HG02763 (cell line): Measurements from ENCODE around the gene CGGBP1.
"Not testable (repeated sequence)": the region's sequence is repeated elsewhere in the genome, so short reads cannot be mapped to it uniquely, and the experiment has no call there.

Experiments used
- ATAC-seq: cut with Tn5 transposase; IDR thresholded peaks from one replicate; pipeline ENCODE4 v1.9.1; 2021; ENCODE audit warnings: mild to moderate bottlenecking, moderate library complexity; ENCODE audit not compliant: unreplicated experiment

The CGGBP1 gene

DNA sequence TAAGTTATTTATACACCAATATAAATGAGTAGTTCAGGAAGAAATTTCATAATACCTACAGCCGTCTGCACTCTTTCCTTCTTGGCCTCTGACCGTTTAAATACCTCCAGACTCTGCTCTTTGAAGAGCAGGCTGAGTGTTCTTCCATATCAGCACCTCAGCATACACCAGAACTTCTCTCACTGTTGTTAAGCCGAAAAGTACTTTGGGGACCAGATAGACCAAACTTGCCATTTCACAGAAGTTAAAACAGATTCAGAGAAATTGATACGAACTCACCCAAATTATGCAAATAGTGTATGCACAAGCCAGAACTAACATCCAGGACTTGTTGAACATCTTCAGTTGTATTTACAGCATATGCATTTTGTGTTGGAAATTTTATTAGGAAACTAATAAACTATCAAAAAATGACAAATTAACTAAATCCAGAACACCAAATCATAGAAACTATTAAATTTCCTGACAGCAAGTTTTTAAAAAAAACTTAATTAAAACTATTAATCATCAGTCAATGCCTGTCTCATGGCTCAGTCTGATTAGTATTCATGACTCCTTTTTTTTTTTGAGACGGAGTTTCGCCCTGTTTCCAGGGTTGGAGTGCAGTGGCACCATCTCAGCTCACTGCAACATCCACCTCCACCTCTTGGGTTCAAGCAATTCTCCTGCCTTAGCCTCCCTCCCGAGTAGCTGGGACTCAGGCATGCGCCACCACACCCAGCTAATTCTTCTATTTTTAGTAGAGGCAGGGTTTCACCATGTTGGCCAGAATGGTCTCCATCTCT lies 24.1 kb downstream of the CGGBP1 start:
- ATAC-seq = no peak

DNA sequence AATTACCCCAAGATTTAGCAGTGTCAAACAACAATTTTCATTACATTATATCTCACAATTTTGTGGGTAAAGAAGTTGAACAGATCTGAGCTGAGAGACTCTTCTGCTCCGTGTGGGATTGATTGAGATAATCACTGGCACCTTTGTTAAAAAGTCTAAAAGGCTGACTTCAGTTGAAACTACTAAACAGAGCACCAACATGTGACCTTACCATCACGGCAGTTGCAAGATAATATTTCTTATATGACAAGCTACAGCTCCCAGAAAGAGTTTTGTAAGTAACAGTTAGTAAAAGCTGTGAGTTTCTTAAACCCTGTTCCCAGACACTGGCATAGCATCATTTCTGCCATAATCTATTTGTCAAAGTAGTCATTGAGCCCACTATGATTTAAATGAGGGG lies 25.0 kb downstream of the CGGBP1 start:
- ATAC-seq = no peak

DNA sequence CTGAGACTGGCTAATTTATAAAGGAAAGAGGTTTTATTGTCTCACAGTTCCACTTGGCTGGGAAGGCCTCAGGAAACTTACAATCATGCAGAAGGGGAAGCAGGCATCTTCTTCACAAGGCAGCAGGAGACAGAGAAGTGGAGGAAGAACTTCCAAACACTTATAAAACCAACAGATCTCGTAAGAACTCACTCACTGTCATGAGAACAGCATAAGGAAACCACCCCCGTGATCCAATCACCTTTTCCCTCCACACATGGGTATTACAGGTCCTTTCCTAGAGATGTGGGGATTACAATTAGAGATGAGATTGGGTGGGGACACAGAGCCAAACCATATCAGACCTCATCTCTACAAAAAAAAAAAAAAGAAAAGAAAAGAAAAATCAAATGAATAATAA lies 25.7 kb downstream of the CGGBP1 start:
- no peak for ATAC-seq

DNA sequence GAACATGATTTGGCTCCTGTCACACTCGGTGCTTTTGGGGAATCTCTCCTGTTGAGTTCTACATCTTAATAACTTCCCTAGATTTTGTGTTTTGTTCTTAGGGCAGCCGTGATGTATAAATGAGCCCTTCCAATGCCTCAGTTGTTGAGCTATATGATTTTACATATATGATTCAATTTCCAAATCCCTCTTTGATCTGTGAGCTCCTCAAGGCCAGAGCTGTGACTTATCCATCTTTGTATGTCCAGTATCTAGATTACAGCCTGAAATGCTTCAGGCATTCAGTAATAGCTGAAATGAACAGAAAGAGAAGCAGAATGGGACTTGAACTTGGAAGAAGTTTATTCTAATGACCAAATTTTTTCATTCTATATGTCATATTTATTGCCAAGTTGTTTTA lies 26.6 kb downstream of the CGGBP1 start:
- no peak for ATAC-seq

DNA sequence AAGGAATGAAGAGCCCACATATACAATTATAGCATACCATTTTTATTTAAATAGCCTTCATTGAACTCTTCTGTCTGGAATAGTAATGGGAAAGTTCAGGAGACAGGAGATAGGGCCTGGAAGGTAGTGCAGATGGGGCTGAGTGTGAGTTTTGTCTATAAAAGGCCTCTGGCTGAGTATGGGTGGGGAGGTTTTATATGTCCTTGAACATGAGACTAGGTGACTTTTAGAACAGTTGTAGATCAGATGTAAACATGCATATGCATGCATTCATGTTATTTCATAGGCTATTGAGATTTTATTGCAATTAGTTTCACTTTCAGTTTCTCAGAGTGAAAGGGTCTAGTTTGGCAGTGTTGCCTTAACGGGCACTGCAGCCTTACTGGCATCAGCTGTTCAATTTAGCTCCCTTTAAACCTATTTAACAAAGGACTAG lies 27.1 kb downstream of the CGGBP1 start:
- ATAC-seq = peak; percentile 85

DNA sequence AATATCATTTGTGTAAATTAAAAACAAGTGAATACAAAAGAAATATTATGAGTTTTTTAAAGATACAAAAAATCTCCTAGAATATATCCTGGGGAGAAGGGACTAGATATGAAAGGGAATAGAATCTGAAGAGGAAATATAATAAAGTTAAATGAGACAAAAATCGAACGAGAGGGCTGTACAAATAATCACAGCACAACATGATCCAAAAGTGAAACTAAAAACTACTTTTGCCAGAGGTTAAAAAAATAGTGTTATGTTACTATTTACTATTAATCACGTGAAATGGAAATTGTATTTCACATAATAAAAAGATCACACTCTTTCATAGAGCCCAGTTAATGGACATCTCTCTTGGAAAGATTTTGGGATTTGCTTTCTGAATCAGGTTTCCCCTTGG lies 28.6 kb downstream of the CGGBP1 start:
- ATAC-seq = no peak

DNA sequence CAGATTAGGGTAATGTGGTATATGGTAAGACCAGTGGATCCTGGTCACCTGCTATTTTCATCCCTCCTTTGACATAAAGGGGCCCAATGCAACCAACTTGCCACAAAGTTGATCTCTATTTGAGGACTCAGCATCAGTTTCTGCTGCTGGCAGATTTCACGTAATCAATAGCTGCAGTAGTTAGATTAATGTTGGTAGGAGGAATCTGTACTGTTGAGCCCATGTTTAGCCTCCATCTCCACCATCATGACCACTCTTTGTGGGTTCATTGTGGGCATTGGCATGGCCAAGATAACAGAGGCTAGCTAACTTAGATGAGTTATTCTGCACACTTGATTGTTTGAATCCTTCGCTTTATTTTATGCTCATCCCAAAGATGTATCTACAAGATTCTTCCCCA lies 29.9 kb downstream of the CGGBP1 start:
- no peak for ATAC-seq

DNA sequence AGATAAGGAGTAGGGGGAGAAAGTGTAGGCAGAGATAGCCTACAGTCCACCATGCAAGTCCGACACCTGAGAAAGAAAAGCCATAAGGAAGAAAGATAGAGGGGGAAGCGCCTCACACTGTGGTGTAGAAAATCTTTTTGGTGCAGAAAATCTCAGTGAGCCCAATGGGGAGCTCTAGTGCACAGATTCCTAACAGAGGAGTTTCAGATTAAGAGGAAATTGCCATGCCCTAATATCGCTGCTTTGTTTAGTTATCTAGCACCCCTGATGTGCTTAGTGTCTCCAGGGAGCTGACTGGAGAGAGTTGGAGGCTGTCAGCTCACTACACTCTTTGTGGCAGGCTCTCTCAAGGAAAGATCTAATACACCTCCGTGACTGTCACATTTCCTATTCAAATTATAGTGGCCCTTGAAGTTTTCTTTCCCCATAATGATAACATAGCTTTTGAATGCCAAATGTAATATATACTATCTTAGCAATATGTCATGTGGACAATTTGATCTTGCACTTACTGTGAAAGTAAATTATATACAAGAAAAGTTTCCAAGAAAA lies 33.7 kb downstream of the CGGBP1 start:
- ATAC-seq = no peak

DNA sequence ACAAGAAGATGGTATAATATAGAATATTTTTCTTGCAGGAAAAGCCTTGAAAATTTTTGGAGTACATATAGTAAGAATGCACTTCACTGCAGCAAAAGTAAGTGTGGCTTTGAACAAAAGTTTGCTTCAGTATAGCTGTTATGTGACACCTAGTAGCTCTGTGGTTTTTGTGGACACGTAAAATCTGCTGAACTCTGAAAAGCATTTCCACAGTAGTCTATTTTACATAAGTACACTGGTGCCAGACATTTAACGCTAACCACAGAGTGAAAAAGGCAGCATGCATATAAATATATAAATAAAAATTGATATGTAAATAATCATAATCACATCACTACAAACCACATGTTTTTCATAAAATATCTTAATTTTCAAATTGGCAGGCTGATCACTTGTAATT lies 39.8 kb downstream of the CGGBP1 start:
- ATAC-seq = peak; percentile 99

DNA sequence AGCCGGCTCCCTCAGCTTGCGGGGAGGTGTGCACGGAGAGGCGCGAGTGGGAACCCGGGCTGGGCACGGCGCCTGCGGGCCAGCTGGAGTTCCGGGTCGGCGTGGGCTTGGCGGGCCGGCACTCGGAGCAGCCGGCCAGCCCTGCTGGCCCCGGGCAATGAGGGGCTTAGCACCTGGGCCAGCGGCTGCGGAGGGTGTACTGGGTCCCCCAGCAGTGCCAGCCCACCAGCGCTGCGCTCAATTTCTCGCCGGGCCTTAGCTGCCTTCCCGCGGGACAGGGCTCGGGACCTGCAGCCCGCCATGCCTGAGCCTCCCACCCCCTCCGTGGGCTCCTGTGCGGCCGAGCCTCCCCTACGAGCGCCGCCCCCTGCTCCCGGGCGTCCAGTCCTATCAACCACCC lies 43.1 kb downstream of the CGGBP1 start:
- not testable (repeated sequence) for ATAC-seq

DNA sequence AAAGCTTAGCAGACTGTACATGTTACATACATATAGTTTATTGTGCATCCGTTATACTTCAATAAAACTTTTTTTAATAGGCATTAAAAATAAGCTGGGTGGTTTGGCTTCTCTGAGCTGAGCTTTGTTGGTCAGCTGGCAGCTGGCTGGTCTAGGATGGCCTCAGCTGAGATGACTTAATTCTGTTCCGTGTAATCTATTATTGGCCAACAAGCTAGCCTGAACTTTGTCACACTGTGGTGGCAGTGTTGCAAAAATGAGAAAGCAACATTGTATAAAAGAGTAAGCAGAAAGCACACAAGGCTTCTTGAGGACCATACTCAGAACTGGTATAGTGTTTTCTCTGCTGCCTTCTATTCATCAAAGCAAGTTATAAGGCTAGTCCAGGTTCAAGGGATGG lies 45.2 kb downstream of the CGGBP1 start:
- no peak for ATAC-seq

DNA sequence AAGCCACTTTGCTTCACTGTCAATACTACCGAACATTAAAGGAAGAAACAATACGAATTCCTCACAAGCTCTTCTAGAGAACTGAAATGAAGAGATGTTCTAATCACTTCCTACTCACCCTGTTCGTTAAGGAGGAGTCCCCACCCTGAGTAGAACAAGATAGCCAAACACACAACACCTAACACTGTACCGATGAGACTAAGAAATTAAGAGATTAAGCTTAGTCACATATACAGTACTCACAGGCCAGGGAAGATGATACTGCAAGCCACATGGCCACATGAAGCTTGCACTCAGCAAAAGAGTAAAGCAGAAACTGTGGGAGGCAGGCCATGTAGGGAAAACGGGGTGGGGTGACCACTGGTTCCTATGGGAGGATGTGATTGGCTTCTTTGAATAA lies 48.0 kb downstream of the CGGBP1 start:
- no peak for ATAC-seq

DNA sequence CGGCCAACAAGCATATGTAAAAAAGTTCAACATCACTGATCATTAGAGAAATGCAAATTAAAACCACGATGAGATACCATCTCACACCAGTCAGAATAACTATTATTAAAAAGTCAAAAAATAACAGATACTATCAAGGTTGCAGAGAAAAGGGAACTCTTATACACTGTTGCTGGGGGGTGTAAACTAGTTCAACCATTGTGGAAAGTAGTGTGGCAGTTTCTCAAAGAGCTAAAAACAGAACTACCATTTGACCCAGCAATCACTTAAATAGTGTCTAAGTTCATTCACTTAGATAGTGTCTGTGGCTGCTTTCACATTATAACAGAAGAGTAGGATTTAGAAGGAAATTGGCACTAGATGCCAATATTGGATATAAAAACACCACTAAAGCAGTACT lies 49.7 kb downstream of the CGGBP1 start:
- ATAC-seq = peak; percentile 49

DNA sequence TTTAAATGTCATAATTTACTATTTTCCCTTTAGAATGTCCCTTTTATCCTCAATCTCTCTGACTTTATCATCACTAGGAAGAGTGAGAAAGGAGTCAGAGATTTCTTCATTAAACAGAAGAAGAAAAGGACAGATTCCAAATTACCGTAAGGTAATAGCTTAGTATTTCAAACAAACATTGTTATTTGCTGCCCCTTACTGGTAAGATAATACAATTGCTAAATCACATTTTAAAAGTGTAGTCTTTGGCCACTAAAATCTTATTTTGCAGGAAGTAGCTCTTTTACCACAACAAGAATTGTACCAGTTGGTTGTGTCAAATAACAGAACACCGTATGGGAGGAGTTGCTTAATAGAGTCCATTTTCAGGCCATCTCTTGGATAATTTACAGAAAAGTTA lies 53.7 kb downstream of the CGGBP1 start:
- ATAC-seq = no peak

DNA sequence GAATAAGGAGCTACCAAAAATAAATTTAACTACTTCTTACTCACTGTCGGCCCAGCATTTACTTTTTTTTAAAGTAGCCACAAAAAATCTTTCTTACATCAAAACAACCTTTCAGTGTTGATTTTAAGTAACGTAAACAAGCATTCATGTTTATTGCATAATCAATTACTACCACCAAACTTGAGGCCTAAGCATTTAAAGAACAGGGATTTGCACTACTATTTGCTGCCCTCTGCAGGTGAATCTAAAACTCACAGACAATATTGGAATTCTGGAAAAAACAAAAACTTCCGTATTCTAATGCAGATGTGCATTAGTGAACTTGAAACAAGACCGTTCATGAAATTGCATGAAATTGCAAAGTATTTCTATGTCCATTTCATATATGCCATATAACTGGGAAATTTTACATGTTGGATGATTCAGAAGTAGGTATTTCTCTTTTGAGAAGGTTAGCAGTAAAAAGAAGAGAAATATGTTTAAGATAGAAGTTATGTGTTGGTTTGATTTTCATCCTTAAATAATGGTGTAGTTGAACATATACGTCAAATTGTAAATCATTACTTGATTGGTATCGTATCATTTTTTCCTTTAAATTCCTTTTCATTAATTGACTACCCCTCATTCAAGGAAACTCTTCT lies 55.6 kb downstream of the CGGBP1 start:
- ATAC-seq = no peak

DNA sequence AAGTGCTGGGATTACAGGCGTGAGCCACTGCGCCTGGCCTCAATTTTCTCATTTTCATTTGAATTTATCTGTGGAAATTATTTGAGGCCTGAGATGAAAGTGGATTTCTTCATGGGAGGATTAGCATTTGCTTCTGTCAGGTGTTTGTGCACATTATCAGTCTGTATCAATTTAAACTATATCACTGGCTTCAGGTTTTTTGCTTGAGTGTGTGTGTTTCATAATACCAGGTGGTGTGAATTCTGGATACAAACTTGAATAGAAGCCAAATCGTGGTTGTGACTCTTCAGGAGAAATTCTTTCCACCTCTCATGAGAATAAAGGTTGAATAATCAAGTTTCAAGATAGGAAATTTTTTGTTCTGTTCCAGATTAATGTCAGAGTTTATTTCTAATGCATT lies 56.4 kb downstream of the CGGBP1 start:
- no peak for ATAC-seq
